Stimulated activated CD4-positive, alpha-beta T cell treated with anti-CD3 and anti-CD28 coated beads, Interleukin-1b, Interleukin-23, amount 100 ng/mL, for 4 hours (primary cell): Measurements from ENCODE around the gene ANGPTL2.

Source experiments
- DNase-seq, 2 donors: peaks; one replicate each; pipeline ENCODE4 v3.0.0-alpha.2; 2020; ENCODE audit warnings: low read depth in 2 of 2

The ANGPTL2 gene

DNA sequence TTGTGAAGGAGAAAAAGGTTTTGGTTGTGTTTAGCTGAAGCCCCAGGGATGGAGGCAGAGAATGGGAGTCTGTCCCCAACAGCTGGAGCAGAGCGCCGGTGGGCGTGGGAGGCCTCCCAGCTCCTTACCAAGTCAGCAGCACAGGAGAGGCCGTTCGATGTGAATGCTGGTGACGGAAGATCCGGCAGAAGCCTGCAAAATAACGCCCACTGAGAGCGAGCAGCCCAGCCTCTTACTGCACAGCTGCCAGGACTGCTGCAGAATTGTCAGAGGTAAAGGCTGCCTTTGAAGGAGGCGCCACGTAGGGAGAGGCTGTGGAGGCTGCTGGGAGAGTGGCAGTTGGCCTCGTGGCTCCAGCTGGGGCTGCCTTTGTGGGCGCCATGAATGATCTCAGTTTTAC lies 26.2 kb downstream of the ANGPTL2 start:
- no peak for DNase-seq

DNA sequence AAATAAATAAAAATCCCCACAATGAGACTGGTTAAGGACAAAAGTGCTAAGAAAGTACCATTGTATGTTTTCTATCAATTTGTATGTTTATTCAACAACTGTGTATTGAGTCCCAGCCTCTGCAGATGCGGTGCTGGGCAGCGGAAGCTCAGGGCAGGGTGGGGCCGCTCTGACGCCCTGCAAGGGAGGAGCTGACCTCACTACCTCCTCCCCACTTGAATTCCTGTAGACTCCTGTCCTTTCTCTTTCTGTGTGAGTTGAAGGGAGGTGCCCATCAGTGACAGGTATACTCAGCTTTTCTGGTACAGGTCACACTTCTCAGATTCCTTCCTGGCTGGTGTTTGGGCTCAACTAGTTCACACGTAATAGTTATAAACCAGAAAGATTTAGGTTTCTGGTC lies 27.0 kb downstream of the ANGPTL2 start:
- DNase-seq: no peak

DNA sequence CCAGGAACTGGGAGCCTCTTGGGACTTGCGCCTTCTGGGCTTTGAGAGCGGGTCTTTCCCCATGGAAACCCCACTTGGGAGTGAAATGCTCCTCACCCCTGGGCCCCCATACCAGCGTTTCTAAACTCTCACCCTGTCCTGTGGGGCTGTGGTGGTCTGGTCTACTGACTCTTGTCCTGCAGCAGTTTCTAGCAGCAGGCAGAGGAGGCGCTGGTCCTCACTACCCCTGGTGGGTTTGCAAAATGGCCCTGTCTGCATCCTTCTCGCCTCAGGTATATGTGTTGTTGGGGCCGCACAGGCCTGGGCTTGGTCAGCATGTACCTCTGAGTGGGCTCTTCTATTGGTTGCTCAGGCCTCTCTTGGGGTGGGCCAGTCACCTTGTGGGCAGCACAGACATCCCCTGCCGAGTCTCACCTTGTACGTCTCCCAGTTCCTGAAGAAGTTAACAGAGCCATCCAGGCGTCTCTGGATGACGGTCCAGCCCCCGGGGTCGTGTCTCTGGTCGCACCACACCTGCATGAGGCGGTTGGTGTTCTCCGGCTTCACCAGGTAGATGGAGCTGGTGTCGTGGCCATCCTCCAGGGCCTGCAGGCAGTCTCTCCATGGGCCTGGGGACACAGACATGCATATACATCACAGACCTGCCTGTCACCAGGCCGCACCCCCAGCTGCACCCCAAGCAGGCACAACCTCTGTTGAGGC lies 29.0 kb downstream of the ANGPTL2 start:
- DNase-seq: no peak

DNA sequence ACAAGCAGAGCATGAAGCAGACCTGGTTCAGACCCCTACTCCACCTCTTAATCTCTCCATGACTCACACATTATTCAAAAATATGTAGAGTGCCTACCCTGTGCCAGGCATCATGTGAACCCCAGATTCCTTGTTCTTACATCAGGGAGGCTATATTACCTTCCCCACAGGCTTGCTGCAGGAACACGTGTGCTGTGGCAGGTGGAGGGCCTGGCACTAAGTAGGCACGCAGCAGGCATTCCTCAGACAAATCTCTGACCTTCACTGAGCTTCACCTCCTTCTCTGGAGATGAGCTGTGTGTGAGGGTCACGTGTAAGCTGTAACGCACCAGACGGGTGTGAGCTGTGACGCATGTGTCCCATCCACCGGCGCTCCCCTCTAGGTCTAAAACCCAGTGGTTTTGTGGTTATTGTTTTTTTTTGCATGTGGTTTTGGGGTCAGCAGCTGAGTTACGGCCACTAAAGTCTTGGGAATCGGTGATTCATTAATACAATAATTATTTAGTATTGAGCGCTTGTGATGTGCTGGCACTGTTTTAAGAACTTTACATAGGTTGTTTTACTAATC lies 30.3 kb downstream of the ANGPTL2 start:
- DNase-seq: no peak

DNA sequence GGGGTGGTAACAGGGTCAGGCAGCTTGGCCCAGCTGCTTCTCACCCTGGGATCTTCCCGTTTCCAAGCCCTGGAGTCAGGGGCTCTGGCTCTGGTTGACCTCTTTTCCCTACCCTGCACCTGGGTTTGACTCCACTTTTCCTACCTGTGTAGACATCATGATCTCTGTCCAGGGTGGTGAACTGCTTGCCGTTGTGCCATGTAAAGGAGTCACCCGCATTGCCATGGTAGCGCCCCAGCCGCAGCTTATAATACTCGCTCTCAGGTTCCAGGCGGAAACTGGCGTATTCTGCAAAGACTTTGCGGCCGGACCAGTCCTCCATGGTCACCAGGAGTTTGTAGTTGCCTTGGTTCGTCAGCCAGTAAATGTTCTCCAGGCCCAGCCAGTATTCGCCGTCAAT lies 30.9 kb downstream of the ANGPTL2 start:
- DNase-seq: no peak

DNA sequence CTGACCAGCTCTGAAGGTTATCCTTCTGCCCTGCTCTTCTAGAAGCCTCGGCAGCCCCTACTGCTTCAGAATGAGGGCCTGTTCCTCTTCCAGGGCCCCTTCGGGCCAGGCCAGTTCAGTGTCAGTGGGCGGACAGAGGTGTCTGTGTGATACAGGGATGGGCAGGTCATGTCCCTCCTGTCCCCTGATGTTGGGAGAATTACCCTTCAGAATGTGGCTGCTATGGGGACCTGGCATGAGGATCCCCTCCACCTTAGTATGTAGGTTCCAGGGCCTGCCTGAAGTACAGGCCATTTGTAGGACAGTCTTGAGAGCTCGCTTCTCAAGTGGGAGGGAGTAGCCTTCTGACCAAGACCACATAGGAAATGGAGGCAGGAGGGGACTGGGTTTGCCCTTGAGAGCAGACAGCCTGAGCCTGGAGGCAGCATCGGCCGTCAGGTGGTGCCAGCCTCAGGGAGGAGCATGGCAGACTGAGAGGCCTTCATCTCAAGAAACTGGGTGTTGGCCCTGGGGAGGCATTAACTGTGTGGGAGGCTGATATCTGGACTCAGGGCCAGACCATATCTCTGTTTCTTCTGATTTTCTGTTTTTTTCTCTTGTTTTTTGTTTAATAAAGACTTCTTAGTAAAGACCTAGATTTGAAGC lies 32.0 kb downstream of the ANGPTL2 start:
- DNase-seq: no peak

DNA sequence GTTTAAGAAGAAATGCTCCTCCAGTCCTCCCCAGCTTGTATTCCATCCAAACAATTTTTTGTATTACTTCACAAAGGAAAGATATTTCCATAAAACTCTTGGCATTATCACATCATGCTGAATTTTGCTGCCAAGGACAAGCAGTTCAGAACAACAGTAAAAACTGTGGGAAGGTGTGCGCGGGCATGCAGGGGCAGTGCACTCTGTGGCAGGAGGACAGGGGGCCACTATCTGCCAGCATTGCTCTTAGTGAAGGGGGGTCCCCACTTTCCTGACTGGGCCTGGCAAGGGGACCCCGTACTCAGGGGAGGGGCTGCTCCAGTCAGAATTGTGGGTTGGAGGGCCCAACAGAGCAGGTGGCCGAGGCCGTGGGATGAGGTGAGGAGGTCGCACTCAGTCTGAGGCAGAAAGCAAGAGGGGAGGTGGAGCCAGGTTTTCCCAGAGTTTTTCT lies 32.8 kb downstream of the ANGPTL2 start:
- DNase-seq: no peak

DNA sequence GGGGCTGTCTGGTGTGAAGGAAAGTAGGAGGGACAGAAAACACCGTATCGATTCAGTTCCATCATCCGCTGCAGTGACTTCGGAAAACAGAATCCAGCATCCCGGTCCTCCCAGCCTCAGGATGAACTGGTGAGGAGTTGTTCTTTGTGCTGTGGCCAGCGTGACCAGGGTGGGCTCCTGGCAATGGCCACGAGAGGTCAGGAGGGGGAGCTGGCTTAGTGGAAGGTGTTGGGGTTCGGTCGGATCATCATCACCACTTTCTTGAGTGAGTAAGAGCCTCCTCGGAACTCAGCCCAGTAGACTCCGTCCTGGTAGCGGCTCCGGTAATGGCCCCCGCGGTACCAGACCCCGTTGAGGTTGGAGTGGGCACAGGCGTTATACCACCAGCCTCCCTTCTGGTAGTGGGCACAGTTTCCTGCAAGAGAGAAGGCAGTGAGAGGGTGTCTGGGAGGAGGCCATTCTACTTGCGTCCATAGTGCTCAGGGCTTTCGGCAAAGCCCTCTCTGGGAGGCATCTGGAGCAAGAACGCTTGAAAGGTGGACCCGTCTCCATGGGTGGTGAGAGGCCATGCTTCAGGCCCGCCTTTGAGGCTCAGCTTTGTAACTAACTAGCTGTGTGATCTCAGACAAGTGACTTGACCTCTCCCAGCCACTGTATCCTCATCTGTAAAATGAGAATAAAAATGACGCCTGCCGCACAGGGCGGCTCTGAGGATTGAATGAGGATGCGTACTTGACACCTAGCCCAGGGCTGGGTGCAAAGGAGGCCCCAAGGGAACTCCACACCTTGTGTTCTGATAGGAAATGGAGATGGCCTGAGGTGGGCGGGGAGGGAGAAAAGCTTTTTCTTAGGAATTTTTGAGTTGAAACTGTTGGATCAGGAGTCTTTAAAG lies 33.5 kb downstream of the ANGPTL2 start:
- no peak for DNase-seq

DNA sequence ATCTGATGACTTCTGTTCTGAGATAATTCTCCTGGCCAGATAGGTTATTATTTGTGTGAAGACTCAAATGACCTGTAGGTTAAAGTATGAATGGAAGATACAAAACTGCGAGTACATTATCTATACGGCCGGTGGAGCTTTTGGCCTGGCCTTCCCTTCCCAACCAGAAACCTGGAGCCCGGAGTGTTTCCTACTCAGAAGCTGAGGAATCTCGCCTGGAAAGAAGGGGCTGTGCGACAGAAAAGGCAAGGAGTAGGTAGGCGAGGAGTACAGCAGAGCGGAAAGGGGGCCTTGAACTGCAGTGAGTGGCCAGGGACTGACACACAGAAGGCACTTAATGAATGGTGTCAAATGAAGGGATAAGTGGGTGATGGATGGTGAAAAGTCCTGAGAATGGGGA lies 34.6 kb downstream of the ANGPTL2 start:
- DNase-seq: no peak

DNA sequence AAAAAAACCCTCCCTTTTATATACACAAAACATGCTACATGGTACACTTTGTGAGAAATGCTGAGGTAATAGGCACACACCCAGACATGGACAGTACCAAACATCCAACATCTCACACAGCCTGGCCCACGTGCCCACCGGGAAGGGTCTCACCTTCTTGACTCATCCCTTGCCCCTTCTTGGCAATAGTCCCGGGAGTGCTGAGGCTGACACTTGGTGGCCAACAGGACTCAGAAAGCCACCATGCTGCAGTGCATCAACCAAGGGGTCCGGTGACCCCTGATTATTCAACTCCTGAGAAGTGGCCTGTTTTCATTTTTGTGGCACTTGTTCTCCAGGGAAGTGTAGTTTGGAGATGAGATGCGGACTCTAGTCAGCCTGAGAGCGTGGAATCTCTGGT lies 35.0 kb downstream of the ANGPTL2 start:
- DNase-seq: no peak

DNA sequence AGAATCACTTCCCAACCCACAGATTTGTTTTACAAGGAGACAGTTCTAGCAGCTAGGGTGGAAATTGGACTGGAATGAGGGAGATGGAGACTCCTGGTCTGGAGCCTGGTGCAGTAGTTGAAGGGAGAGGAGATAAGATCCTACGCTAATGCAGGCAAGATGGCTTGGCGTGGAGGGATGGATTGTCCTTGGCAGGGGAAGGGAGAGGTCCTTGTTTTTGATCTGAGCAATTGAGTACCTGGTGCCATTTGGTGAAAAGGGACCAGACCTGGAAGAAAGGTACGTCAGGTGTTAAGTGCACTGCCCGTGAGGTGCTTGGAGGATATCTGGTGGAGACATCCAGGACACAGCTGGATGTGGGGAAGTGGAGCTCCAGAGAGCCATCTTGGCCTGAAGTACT lies 35.7 kb downstream of the ANGPTL2 start:
- DNase-seq: no peak

DNA sequence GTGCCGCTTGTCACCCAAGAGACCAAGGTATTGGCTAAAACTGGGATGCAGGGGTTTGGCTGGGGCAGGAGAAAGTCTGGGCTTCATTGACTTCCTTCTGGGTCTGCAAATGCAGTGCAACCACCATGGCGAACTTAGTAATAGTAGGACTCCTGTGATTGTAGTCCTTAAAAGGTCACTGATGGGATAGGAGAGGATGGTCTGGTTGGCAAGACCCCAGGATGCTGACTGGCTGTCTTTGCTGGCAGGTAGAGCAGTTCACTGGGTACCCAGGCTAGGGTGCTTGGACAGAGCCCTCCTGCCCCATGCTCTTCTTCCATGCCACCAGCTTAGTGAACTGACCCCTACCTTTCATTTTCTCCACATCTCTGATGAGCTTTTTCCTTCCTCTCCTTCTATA lies 37.2 kb downstream of the ANGPTL2 start:
- no peak for DNase-seq

DNA sequence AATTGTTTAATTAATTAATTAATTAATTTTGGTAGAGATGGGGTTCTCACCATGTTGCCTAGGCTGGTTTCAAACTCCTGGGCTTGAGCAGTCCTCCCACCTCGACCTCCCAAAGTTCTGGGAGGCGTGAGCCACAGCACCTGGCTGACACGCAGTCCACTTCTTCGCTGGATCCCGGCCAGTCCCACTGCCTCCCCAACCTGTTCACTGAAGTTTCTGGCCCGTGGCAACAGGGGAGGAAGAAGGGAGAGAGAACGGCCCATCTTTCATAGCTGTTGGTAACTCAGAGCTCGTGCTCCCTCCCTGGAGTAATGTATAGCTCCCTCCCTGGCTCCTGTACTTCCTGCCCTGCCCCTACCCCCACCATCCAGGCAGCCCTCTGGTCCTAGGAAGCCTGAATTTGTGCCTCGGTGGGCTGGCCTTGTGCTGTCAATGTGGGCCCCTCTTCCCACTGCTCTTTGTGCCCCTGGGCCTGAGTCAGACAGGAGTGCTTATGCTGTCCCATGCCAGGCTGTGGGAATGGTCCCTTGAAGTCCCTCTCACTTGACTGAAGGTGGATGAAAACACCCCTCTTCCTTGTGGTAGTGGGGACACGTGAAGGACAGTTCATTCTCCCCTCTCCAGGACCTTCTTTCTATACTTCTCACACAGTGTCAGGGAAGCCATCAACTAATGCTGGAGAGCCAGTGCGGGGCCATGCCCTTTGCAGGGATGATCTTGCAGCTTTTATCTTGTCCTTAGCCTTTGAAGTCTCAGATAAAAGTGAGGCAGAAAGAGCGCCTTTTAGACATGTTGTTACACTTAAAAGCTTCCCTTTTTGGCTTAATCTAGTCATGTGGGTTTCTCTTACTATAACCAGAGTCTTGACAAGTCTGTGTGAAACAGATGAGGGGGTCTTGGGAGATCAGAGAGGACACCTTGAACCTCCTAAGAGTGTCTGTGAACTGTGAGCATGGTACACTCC lies 38.1 kb downstream of the ANGPTL2 start:
- DNase-seq: no peak

DNA sequence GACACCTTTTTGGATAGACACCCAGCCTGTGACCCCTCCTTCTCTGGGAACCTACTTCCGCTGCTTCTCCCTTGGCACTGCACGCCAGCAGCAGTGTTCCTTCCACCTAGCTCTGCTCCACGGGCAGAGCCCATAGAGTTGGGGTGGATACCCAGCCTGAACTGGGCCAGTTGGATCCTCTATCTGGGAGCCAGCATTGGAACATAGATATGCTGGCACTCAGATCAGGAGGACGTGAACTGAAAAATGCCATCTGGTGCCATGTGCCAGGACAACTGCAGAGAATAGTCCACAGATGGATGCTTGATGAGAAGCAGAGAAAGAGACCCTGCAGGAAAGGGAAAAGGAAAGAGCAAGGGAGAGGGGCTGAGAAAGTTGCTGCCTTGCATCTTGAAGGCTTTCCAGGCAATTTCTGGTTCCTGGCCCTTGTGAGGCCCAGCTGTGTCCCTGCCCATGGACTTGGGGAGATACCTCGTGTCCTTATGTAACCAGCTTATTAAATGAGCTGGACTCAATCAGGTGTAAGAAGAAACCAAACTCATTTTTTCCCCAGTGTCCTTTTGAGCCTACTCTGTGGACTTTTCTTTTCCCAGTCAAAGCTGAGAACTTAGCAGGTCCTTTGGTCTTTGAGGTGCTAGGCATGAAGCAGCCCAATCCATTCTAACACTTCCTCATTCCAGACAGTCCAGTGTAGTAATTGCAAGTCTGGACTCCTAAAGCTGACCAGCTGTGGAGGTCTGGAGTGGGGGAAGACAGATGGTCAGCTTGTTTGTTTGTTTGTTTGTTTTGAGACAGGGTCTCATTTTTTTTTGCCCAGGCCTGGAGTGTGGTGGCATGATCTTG lies 39.1 kb downstream of the ANGPTL2 start:
- no peak for DNase-seq

DNA sequence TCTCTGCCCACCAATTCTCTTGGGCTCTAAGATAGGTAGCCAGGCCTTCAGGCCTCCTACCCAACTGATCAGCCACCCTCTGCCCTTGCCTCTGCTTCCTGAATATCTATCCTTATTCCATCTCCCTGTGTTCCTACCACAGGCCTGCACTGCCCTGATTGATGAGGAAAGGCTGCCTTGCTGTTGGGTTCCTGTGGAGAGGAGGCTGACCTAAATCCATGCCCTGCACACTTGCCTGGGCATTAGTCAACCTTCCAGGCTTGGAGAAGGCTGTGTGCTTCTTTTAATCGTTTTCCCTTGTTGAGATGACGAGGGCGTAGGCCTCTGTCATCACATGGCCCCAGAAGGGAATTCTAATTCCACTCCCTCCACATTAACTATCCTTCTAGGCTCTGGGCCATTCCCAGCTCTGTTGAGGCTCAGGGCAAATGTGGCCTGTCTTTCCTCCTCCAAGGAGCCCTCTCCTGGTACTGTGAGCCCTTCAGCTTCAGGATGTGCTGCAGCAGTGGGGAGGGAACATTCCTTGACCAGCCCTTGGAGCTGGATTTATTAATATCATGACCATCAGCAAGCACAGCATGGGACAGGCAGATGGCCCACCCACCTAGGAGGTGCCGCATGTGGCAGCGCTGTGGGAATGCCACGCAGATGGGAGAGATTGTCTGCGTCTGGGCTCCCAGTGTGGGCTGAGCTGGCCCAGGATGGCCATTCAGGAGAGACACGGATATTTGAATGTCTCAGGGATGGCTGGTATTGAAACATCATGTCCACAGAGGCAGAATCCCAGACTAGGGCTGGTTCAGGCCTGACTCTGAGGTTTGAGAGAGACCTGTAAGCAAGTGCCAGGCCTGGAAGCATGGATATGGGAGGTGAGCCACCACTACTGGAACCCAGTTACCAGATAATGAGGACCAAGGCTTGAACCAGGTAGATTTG lies 40.9 kb downstream of the ANGPTL2 start:
- DNase-seq: no peak

DNA sequence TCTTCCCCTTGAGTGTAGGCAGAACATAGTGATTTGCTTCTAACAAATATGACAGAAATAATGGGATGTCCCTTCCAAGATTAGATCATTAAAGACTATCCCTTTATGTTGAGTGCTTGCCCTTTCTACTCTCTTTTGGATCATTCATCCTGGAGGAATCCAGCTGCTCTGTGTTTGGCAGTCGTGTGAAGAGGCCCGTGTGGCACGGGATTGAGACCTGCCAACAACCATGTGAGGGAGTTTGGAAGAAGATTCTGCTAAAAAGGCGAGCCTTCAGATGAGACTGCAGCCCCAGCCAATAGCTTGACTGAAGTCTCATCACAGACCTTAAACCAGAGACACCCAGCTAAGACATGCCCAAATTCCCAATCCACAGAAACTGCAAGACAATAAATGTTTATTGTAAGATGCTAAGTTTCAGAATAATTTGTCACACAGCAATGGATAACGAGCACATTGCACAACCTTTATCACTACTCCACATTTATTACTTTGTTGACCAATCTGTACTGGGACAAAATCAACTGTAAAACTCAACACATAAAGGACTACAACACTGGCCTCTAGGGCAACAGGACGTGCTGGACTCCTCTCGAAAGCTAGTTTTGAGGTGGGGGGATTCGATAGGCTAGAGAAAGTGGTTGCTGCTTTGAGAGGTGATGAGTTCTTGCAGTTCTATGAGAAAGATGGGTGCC lies 42.8 kb downstream of the ANGPTL2 start:
- no peak for DNase-seq

DNA sequence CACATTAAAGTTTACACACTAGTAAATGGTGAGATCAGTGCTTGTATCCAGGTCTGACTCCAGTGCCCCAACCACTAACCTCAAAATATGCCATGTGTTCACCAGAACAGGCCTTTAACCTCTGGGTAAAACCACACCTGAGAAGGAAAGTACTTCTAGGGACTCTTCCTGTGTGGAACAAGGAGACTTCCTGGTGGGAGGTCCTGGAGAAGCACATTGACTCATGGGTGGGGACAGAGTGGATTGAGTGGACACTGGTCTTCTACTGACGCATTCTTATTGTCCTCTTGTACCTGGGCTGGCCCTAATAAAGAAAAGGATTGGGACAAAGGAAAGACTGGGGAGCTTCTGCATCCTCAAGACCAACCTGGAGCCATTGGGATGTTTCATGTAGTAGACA lies 43.4 kb downstream of the ANGPTL2 start:
- DNase-seq: no peak

DNA sequence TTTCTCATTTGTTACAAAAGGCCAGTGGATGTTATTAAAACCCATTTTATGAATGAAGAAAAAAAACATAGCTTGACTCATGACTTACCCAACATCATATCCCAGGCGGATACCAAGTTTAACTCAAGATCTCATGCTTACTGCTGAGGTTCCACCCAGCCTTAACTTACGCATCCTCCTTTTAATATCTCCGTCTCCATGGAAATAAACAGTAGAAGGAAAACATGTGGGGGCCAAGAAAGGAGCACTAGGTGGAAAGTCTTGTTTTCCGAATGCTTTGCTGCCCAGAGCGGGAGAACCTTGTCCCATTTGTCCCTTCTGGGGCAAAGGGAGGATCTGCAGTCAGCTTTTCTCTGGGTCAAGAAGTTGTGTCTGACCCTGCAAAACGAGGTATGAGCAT lies 44.1 kb downstream of the ANGPTL2 start:
- DNase-seq: no peak

DNA sequence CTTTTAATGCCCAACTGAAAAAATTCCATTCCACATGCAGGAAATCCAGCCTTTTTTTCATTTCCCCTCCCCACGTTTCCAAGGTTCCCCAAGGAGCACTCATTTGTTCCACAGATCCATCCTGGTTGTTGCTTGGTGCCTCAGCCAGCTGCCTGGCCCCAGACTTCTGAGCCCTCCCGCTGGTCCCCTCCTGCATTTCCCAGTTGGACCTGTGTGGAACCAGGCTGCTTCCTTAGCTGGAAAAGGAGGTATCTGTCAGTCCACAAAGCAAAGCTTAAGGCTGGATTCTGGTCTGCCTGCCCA lies 44.8 kb downstream of the ANGPTL2 start:
- no peak for DNase-seq
